Measurements from ENCODE around the gene METTL9. TPM values are rescaled to one million over a fixed set of nuclear protein-coding genes. Genes with fewer than 3 reads are reported as not detected.

METTL9 gene
- total and polyA plus RNA-seq, 9 of the 15 experiments (the other 6 are each of a cell fraction or from before 2014, with no cell fraction given): 12.2 to 107 (median 79.1) TPM

DNA sequence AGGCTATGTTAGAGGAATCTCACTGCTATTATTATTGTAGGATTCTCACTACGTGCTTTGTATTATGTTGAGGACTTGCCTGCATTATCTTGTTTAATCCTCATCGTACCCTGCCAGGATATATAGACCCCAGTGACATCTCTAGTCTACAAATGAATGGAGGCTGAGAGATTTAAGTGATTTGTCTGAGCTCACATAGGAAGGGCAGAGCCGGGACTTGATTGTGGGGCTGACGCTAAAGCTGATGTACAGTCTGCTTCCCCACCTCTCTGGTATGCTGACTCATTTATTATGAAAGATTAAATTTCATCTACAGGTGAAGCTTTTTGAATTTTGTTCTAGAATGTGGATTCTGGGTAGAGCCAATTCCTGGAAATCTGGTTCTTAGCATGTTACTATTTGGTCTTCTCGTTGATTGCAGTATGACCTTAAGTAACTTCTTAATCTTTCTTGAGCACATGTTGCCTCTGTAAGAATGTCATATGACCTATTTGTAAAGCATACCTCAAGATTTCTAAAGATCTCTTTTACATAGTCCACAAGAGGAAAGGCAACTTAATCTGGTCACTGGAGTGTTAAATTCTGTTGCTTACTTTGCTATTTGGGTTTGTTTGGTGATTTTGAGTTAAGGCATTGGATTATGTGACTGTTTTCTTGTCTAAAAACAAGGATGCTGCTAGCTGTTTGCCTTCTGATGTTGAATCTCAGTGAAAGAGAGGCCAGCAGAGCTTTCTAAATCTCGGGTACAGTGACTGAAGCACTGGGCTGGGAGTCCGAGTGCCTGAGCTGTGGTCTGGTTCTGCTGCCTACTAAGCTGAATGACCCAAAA, 12.4 kb downstream of the METTL9 start (continued):
- TF ChIP-seq, protein P1, sequence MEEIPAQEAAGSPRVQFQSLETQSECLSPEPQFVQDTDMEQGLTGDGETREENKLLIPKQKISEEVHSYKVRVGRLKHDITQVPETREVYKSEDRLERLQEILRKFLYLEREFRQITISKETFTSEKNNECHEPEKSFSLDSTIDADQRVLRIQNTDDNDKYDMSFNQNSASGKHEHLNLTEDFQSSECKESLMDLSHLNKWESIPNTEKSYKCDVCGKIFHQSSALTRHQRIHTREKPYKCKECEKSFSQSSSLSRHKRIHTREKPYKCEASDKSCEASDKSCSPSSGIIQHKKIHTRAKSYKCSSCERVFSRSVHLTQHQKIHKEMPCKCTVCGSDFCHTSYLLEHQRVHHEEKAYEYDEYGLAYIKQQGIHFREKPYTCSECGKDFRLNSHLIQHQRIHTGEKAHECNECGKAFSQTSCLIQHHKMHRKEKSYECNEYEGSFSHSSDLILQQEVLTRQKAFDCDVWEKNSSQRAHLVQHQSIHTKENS (CRISPR knock-in tag; IDR thresholded peaks at IDR 0.05): no peak
- TF ChIP-seq BRD9 (IDR thresholded peaks at IDR 0.05; ENCODE audit: low read depth, partially characterized antibody) (peak; percentile 34), NFE2L1 (tag; IDR thresholded peaks at IDR 0.05; ENCODE audit: borderline replicate concordance, low read depth) (no peak), GABPB2 (CRISPR knock-in tag; conservative IDR thresholded peaks at IDR 0.05) (no peak), HNRNPLL (IDR thresholded peaks at IDR 0.05; ENCODE audit: low read depth, low read length, poor library complexity, severe bottlenecking) (no peak), LARP7 (IDR thresholded peaks at IDR 0.05) (no peak), RB1 (IDR thresholded peaks at IDR 0.05; ENCODE audit: low read depth) (no peak), PRMT5 (CRISPR knock-in tag; IDR thresholded peaks at IDR 0.05) (no peak), MXI1 (IDR thresholded peaks at IDR 0.05; ENCODE audit: low read depth, low read length) (no peak), FOXA1 (IDR thresholded peaks at IDR 0.05; ENCODE audit: borderline replicate concordance) (no peak), POLR3A (IDR thresholded peaks at IDR 0.05; ENCODE audit: borderline replicate concordance, extremely low read depth, insufficient read depth, insufficient read length) (no peak), SP1 (CRISPR knock-in tag; IDR thresholded peaks at IDR 0.05) (no peak), CREB1 (IDR thresholded peaks at IDR 0.05) (no peak), CREB1 (CRISPR knock-in tag; IDR thresholded peaks at IDR 0.05) (no peak), SIN3B (IDR thresholded peaks at IDR 0.05; ENCODE audit: low read depth) (no peak), NBN (IDR thresholded peaks at IDR 0.05; ENCODE audit: low read depth) (peak; percentile 83), FOXK1 (CRISPR knock-in tag; IDR thresholded peaks at IDR 0.05; ENCODE audit: borderline replicate concordance) (no peak), ZNF274 (IDR thresholded peaks at IDR 0.05; ENCODE audit: borderline replicate concordance, low read depth, low read length) (no peak), HMG20B (CRISPR knock-in tag; IDR thresholded peaks at IDR 0.05) (no peak)
- TF ChIP-seq, protein P2, sequence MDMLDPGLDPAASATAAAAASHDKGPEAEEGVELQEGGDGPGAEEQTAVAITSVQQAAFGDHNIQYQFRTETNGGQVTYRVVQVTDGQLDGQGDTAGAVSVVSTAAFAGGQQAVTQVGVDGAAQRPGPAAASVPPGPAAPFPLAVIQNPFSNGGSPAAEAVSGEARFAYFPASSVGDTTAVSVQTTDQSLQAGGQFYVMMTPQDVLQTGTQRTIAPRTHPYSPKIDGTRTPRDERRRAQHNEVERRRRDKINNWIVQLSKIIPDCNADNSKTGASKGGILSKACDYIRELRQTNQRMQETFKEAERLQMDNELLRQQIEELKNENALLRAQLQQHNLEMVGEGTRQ (CRISPR knock-in tag; IDR thresholded peaks at IDR 0.05): peak; percentile 9; the same call in 1 of the 2 replicates
- TF ChIP-seq, protein P3, sequence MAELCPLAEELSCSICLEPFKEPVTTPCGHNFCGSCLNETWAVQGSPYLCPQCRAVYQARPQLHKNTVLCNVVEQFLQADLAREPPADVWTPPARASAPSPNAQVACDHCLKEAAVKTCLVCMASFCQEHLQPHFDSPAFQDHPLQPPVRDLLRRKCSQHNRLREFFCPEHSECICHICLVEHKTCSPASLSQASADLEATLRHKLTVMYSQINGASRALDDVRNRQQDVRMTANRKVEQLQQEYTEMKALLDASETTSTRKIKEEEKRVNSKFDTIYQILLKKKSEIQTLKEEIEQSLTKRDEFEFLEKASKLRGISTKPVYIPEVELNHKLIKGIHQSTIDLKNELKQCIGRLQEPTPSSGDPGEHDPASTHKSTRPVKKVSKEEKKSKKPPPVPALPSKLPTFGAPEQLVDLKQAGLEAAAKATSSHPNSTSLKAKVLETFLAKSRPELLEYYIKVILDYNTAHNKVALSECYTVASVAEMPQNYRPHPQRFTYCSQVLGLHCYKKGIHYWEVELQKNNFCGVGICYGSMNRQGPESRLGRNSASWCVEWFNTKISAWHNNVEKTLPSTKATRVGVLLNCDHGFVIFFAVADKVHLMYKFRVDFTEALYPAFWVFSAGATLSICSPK (IDR thresholded peaks at IDR 0.05; ENCODE audit: borderline replicate concordance): no peak
- TF ChIP-seq, protein P4, sequence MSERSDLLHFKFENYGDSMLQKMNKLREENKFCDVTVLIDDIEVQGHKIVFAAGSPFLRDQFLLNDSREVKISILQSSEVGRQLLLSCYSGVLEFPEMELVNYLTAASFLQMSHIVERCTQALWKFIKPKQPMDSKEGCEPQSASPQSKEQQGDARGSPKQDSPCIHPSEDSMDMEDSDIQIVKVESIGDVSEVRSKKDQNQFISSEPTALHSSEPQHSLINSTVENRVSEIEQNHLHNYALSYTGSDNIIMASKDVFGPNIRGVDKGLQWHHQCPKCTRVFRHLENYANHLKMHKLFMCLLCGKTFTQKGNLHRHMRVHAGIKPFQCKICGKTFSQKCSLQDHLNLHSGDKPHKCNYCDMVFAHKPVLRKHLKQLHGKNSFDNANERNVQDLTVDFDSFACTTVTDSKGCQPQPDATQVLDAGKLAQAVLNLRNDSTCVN (CRISPR knock-in tag; IDR thresholded peaks at IDR 0.05): no peak

Measured in K562 (cell line).